ENCODE results near the gene AFF3. TPM values are rescaled to one million over a fixed set of nuclear protein-coding genes. Genes with fewer than 3 reads are reported as not detected.

The AFF3 gene
- total and polyA plus RNA-seq, 2 of the 13 experiments (the other 11 are each of a cell fraction or from before 2014, with no cell fraction given), result not detected

DNA sequence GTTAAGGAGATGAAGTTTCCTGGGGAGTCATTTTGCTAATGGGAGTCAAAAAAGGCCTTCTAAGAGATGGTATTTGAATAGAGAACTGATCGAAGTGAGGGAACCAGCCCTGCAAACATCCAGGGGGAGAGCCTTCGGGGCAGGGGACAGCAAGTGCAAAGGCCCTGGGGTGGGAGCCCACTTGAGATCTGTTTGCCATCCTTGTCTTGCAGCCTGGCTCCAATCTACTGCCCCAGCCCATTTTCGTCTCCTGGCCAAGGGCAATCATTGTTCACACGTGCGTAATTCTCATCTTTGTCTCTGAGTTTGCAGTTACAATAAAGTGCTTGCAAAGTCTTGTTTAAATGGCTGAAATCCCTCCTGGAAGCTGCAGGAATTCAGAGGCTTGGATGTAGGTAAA, 43.1 kb upstream of the AFF3 start:
- FAIRE-seq (no peak), ATAC-seq (no peak), DNase-seq (ENCODE audit: low spot score) (no peak)
- no TSS peak for BruUV-seq (replicated peaks)
- intact Hi-C loops (cut with micrococcal nuclease; ENCODE audit: unreplicated experiment) (no loop called here), in situ Hi-C loops (cut with HindIII; ENCODE audit: extremely low pct_ligation_motif_present, low pct_unique_long_range_greater_than_20kb) (no loop called here)
- Histone ChIP-seq H2AFZ (ENCODE audit: low read length) (no peak overlapping the region), H3K27me3 (ENCODE audit: control insufficient read depth in 1 of 2, insufficient read depth in 2 of 2, low read length in 2 of 2) (no peaks in the 10 kb centered on the region; a peak in 1 of 5 replicates), H4K20me1 (ENCODE audit: insufficient read depth, low read length) (no peaks in the 10 kb centered on the region), H3K27ac (ENCODE audit: extremely low read length, insufficient read depth, low read length) (no peak overlapping the region), H3K79me2 (ENCODE audit: insufficient read depth, low read length) (no peaks in the 10 kb centered on the region), H3K9me3 (ENCODE audit: low read length) (no peaks in the 10 kb centered on the region), H3K4me1 (ENCODE audit: insufficient read depth, low read length) (no peaks in the 10 kb centered on the region), H3K4me3 (replicated peaks in 1 of 3; ENCODE audit: insufficient read depth in 1 of 3, low read depth in 2 of 3, low read length in 3 of 3) (no peak overlapping the region), H3K4me2 (ENCODE audit: low read depth, low read length) (no peak overlapping the region), H3K9ac (ENCODE audit: insufficient read depth, low read depth, low read length) (no peak overlapping the region), H3K36me3 (replicated peaks in 1 of 2; ENCODE audit: control insufficient read depth in 1 of 2, insufficient read depth in 2 of 2, low read length in 2 of 2) (no peaks in the 10 kb centered on the region)
- ChIA-PET CTCF (ENCODE audit: low intra/inter-chr PET ratio, low total read pairs) (no interaction called here), POLR2A (no interaction called here)
- WGBS (ENCODE audit: low lambda C conversion rate), result 7% methylated on average over 5 of the region's 5 CpGs
- TF ChIP-seq CREBL2 (CRISPR knock-in tag; IDR thresholded peaks at IDR 0.05; ENCODE audit: borderline replicate concordance), result no peak
- no peak for TF ChIP-seq HNRNPH1 (optimal IDR thresholded peaks at IDR 0.05; ENCODE audit: low read depth, low read length)
- TF ChIP-seq, protein P1, sequence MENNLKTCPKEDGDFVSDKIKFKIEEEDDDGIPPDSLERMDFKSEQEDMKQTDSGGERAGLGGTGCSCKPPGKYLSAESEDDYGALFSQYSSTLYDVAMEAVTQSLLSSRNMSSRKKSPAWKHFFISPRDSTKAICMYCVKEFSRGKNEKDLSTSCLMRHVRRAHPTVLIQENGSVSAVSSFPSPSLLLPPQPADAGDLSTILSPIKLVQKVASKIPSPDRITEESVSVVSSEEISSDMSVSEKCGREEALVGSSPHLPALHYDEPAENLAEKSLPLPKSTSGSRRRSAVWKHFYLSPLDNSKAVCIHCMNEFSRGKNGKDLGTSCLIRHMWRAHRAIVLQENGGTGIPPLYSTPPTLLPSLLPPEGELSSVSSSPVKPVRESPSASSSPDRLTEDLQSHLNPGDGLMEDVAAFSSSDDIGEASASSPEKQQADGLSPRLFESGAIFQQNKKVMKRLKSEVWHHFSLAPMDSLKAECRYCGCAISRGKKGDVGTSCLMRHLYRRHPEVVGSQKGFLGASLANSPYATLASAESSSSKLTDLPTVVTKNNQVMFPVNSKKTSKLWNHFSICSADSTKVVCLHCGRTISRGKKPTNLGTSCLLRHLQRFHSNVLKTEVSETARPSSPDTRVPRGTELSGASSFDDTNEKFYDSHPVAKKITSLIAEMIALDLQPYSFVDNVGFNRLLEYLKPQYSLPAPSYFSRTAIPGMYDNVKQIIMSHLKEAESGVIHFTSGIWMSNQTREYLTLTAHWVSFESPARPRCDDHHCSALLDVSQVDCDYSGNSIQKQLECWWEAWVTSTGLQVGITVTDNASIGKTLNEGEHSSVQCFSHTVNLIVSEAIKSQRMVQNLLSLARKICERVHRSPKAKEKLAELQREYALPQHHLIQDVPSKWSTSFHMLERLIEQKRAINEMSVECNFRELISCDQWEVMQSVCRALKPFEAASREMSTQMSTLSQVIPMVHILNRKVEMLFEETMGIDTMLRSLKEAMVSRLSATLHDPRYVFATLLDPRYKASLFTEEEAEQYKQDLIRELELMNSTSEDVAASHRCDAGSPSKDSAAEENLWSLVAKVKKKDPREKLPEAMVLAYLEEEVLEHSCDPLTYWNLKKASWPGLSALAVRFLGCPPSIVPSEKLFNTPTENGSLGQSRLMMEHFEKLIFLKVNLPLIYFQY (CRISPR knock-in tag; IDR thresholded peaks at IDR 0.05; ENCODE audit: borderline replicate concordance), result no peak
- no peak for TF ChIP-seq SAP130 (CRISPR knock-in tag; IDR thresholded peaks at IDR 0.05; ENCODE audit: low read depth)
- TF ChIP-seq AGO2 (optimal IDR thresholded peaks at IDR 0.05; ENCODE audit: low read depth, low read length), result no peak
- TF ChIP-seq KDM5A (IDR thresholded peaks at IDR 0.05; ENCODE audit: borderline replicate concordance, low read length), result no peak
- TF ChIP-seq ZNF780A (CRISPR knock-in tag; IDR thresholded peaks at IDR 0.05), result no peak

Data from HepG2 (cell line).